Peyer's patch (tissue), 4 donors: ENCODE data around the gene NCKAP5. TPM values are rescaled to one million over a fixed set of nuclear protein-coding genes. Genes with fewer than 3 reads are reported as not detected.

ENCODE experiments used
- DNase-seq, 3 donors: peaks; one replicate each; pipeline ENCODE4 v3.0.0-alpha.2; 2017 to 2019
- H3K27ac ChIP-seq, 4 donors: fragments of 200-600 bp; sonication (generic); one replicate each; pipeline ENCODE4 v1.5.1; 2016 to 2019
- H3K27me3 ChIP-seq, 2 donors: fragments of 200-600 bp; sonication (generic); one replicate each; pipeline ENCODE4 v1.5.1; 2019
- H3K36me3 ChIP-seq, 3 donors: fragments of 200-600 bp; sonication (generic); one replicate each; pipeline ENCODE4 v1.5.1; 2016 to 2019
- H3K4me1 ChIP-seq, 4 donors: fragments of 200-600 bp; sonication (generic); one replicate each; pipeline ENCODE4 v1.5.1; 2016 to 2019
- H3K4me3 ChIP-seq, 4 donors: fragments of 200-600 bp; sonication (generic); 1 replicate in 3 of 4; 2 replicates in 1 of 4; pipeline ENCODE4 v1.5.1; 2016 to 2019; ENCODE audit warnings: mild to moderate bottlenecking in 1 of 4
- H3K9me3 ChIP-seq, 4 donors: fragments of 200-600 bp; sonication (generic); one replicate each; pipeline ENCODE4 v1.5.1; 2016 to 2019; ENCODE audit warnings: mild to moderate bottlenecking in 1 of 4
- CTCF ChIP-seq, 6 experiments: fragments of 450-650 bp in 4 of 6; fragments of 200-600 bp in 2 of 6; sonication (generic) in 1 of 6; IDR thresholded peaks; one replicate each; pipeline ENCODE4 v1.5.1; 2017 to 2019; ENCODE audit warnings: antibody characterized with exemption in 6 of 6, mild to moderate bottlenecking in 3 of 6, moderate library complexity in 1 of 6
- POLR2A ChIP-seq, 2 donors: fragments of 450-650 bp; IDR thresholded peaks; one replicate each; pipeline ENCODE4 v1.5.1; 2017; ENCODE audit warnings: antibody characterized with exemption in 2 of 2, mild to moderate bottlenecking in 2 of 2, moderate library complexity in 2 of 2
- total RNA-seq, 4 donors: library from RNA; depleted of rRNA; stranded (reverse); fragments of >200 nt; gene quantifications; one replicate each; pipeline ENCODE4 v1.1.0, GENCODE V29; 2016

Gene NCKAP5
- total RNA-seq, 4 donors from 2014 or later: 9.1 to 28.5 (median 22.5) TPM

GRCh38 chr2:132978840-132979239 lies 589.4 kb downstream of the NCKAP5 start:
- TF ChIP-seq POLR2A (IDR thresholded peaks at IDR 0.05): no peak
- no peak for TF ChIP-seq CTCF (IDR thresholded peaks at IDR 0.05)
- Histone ChIP-seq H3K4me1 (peaks cover 0 to 4% (median 0%) of the 10 kb centered on the region in 4 donors), H3K9me3 (no peaks in the 10 kb centered on the region), H3K27me3 (no peaks in the 10 kb centered on the region), H3K36me3 (no peaks in the 10 kb centered on the region), H3K4me3 (no peak overlapping the region), H3K27ac (no peak overlapping the region)
- DNase-seq: no peak

GRCh38 chr2:132977812-132978529 lies 590.3 kb downstream of the NCKAP5 start:
- DNase-seq: no peak
- TF ChIP-seq CTCF (IDR thresholded peaks at IDR 0.05) (no peak), POLR2A (IDR thresholded peaks at IDR 0.05) (no peak)
- Histone ChIP-seq H3K27ac (no peak overlapping the region), H3K27me3 (no peaks in the 10 kb centered on the region), H3K36me3 (no peaks in the 10 kb centered on the region), H3K9me3 (no peaks in the 10 kb centered on the region), H3K4me1 (peaks cover 0 to 4% (median 0%) of the 10 kb centered on the region in 4 donors), H3K4me3 (no peak overlapping the region)

- TF ChIP-seq POLR2A (IDR thresholded peaks at IDR 0.05) (no peak), CTCF (IDR thresholded peaks at IDR 0.05) (no peak)
- H3K27me3 ChIP-seq: no peaks in the 10 kb centered on the region
- H3K36me3 ChIP-seq: no peaks in the 10 kb centered on the region
- no peaks in the 10 kb centered on the region for H3K9me3 ChIP-seq
- peaks cover 0 to 4% (median 0%) of the 10 kb centered on the region in 4 donors for H3K4me1 ChIP-seq
- no peak overlapping the region for H3K4me3 ChIP-seq
- no peak overlapping the region for H3K27ac ChIP-seq
- no peak for DNase-seq
Measured at GRCh38 chr2:132975193-132976105, 592.8 kb downstream of the NCKAP5 start.

- H3K9me3 ChIP-seq: no peaks in the 10 kb centered on the region
Measured at GRCh38 chr2:132974467-132975095, 593.7 kb downstream of the NCKAP5 start.

More at GRCh38 chr2:132974467-132975095, 593.7 kb downstream of the NCKAP5 start:
- no peak for TF ChIP-seq CTCF (IDR thresholded peaks at IDR 0.05)
- no peak for TF ChIP-seq POLR2A (IDR thresholded peaks at IDR 0.05)
- DNase-seq: no peak
- no peaks in the 10 kb centered on the region for H3K36me3 ChIP-seq
- no peaks in the 10 kb centered on the region for H3K27me3 ChIP-seq
- H3K27ac ChIP-seq: no peak overlapping the region
- H3K4me3 ChIP-seq: no peak overlapping the region
- peaks cover 0 to 4% (median 0%) of the 10 kb centered on the region in 4 donors for H3K4me1 ChIP-seq
